ENCODE data around the gene VAC14.

Gene VAC14

GRCh38 chr16:70647441-70648359 is 153.3 kb downstream of the VAC14 start:
- TF ChIP-seq EP300 (IDR thresholded peaks at IDR 0.05; ENCODE audit: borderline replicate concordance) (no peak), USF1 (IDR thresholded peaks at IDR 0.05) (no peak), RAD21 (IDR thresholded peaks at IDR 0.05; ENCODE audit: low read depth) (no peak), CREB1 (IDR thresholded peaks at IDR 0.05; ENCODE audit: low read depth) (no peak), EGR1 (IDR thresholded peaks at IDR 0.05) (no peak), NFIC (IDR thresholded peaks at IDR 0.05) (no peak), TEAD4 (IDR thresholded peaks at IDR 0.05) (no peak), ZBTB7A (IDR thresholded peaks at IDR 0.05; ENCODE audit: low read depth) (no peak), FOXM1 (IDR thresholded peaks at IDR 0.05; ENCODE audit: borderline replicate concordance, low read depth) (no peak), TAF1 (IDR thresholded peaks at IDR 0.05; ENCODE audit: low read depth) (no peak), YY1 (IDR thresholded peaks at IDR 0.05; ENCODE audit: low read depth) (no peak), CEBPB (IDR thresholded peaks at IDR 0.05) (no peak), TCF12 (IDR thresholded peaks at IDR 0.05; ENCODE audit: low read depth) (no peak)
- TF ChIP-seq, protein P1, sequence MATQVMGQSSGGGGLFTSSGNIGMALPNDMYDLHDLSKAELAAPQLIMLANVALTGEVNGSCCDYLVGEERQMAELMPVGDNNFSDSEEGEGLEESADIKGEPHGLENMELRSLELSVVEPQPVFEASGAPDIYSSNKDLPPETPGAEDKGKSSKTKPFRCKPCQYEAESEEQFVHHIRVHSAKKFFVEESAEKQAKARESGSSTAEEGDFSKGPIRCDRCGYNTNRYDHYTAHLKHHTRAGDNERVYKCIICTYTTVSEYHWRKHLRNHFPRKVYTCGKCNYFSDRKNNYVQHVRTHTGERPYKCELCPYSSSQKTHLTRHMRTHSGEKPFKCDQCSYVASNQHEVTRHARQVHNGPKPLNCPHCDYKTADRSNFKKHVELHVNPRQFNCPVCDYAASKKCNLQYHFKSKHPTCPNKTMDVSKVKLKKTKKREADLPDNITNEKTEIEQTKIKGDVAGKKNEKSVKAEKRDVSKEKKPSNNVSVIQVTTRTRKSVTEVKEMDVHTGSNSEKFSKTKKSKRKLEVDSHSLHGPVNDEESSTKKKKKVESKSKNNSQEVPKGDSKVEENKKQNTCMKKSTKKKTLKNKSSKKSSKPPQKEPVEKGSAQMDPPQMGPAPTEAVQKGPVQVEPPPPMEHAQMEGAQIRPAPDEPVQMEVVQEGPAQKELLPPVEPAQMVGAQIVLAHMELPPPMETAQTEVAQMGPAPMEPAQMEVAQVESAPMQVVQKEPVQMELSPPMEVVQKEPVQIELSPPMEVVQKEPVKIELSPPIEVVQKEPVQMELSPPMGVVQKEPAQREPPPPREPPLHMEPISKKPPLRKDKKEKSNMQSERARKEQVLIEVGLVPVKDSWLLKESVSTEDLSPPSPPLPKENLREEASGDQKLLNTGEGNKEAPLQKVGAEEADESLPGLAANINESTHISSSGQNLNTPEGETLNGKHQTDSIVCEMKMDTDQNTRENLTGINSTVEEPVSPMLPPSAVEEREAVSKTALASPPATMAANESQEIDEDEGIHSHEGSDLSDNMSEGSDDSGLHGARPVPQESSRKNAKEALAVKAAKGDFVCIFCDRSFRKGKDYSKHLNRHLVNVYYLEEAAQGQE (IDR thresholded peaks at IDR 0.05; ENCODE audit: low read depth), result no peak
- TF ChIP-seq, protein P2, sequence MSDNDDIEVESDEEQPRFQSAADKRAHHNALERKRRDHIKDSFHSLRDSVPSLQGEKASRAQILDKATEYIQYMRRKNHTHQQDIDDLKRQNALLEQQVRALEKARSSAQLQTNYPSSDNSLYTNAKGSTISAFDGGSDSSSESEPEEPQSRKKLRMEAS (IDR thresholded peaks at IDR 0.05), result no peak

DNA sequence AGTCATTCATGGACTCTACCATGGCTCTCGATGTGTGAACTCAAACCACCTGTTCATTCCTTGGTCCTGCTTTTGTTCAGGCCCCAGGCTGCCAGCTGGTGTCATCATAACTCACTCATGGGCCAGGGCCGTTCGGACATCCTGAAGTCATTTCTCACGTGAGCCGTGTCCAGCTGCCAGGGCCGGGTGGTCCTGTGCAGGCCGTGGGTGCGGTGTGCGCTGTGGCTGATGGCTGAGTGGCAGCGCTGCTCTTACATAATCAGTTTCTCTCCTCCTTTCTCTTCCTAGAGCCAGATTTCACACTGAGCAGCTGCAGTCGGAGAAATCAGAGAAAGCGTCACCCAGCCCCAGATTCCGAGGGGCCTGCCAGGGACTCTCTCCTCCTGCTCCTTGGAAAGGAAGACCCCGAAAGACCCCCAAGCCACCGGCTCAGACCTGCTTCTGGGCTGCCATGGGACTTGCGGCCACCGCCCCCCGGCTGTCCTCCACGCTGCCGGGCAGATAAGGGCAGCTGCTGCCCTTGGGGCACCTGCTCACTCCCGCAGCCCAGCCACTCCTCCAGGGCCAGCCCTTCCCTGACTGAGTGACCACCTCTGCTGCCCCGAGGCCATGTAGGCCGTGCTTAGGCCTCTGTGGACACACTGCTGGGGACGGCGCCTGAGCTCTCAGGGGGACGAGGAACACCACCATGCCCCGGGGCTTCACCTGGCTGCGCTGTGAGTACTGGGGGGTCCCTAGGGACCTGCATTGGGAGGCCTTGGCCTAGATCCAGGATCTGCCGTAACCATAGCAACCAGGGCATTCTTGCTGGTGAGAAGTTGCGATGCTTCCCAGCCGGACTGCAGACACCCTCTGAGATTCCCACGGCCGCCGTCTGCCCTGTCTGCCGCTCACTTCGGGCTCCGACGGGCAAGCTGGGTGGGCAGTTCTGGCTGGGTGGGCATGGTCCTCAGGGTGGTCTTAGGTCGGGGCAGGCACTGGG is 154.4 kb downstream of the VAC14 start, which contains the start of gene IL34:
Gene IL34 (plus strand): TSS at position 300 of the 982 bp plus-strand sequence. CDS start 389 bp downstream, at position 689.
- TF ChIP-seq TEAD4 (IDR thresholded peaks at IDR 0.05), result no peak
- no peak for TF ChIP-seq NFIC (IDR thresholded peaks at IDR 0.05)
- TF ChIP-seq CEBPB (IDR thresholded peaks at IDR 0.05), result no peak
- TF ChIP-seq RAD21 (IDR thresholded peaks at IDR 0.05; ENCODE audit: low read depth), result no peak
- TF ChIP-seq EGR1 (IDR thresholded peaks at IDR 0.05), result no peak
- TF ChIP-seq, protein P1 (IDR thresholded peaks at IDR 0.05; ENCODE audit: low read depth), result no peak
- TF ChIP-seq YY1 (IDR thresholded peaks at IDR 0.05; ENCODE audit: low read depth), result no peak
- no peak for TF ChIP-seq FOXM1 (IDR thresholded peaks at IDR 0.05; ENCODE audit: borderline replicate concordance, low read depth)

DNA sequence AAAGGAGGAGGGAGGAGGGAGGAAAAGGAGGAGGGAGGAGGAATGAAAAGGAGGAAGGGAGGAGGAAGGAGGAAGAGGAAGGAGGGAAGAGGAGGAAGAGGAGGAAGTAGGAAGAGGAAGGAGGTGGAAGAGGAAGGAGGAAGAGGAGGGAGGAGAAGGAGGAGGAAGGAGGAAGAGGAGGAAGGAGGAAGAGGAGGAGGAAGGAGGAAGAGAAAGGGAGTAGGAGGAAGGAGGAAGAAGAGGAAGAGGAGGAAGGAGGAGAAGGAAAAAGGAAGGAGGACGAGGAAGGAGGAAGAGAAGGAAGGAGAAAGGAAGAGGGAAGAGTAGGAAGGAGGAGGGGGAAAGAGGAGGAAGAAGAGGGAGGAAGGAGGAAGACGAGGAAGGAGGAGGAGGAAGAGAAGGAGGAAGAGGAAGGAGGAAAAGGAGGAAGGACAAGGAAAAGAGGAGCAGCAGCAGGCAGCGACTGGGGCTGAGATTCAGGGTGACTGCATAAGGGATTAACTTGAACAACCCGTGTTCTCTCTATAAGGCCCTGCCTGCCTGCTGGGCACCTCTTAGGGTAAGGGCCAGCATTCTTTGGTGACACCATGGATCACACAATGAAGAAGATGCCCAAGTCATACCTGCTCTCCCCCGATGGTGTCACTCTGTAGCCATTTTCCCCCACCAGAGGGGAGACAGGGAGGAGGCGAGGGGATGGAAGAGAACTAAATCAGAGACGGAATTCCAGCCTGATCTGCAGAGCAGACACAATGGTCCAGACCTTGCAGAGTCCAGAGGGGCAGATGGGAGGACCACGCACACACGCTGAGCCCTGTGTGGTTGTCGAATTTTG is 156.0 kb downstream of the VAC14 start:
- no peak for TF ChIP-seq TCF12 (IDR thresholded peaks at IDR 0.05; ENCODE audit: low read depth)
- TF ChIP-seq NFIC (IDR thresholded peaks at IDR 0.05), result no peak
- TF ChIP-seq RAD21 (IDR thresholded peaks at IDR 0.05; ENCODE audit: low read depth), result peak; percentile 28; the same call in 1 of the 2 replicates
- no peak for TF ChIP-seq FOXM1 (IDR thresholded peaks at IDR 0.05; ENCODE audit: borderline replicate concordance, low read depth)
- TF ChIP-seq, protein P1 (IDR thresholded peaks at IDR 0.05; ENCODE audit: low read depth), result no peak
